ENCODE measurements around the gene WNT5A.

The WNT5A gene

DNA sequence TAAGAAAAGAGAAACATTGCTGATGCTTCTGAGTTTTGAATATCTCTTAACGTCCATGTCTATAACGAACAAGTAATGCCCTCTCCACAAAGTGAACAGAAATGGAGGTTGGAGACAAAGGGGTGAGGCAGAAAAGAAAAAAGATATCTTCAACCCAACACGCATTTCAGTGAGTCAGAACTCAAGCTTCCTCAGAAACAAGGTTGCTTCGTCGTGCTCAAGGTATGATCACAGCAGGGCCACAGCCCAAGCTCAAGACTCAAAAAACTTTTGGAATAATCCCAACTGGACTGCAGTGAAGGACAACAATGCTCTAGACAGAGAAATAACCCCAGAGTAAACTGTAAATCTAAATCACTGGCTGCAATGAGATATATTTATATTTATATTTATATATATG, 18.9 kb downstream of the WNT5A start:
- Histone ChIP-seq H3F3A (ENCODE audit: insufficient read depth, low read length) (no peaks in the 10 kb centered on the region), H3K4me3 (ENCODE audit: low read depth, low read length, poor library complexity, severe bottlenecking) (no peak overlapping the region), H3K9me3 (ENCODE audit: low read length) (no peaks in the 10 kb centered on the region), H3K4me1 (ENCODE audit: insufficient read depth, low read length, severe bottlenecking) (no peaks in the 10 kb centered on the region), H3K36me3 (ENCODE audit: insufficient read depth, low read length) (peaks cover 19% of the 10 kb centered on the region; the same call in 1 of the 2 replicates), H3K79me2 (ENCODE audit: insufficient read depth, low read length) (no peaks in the 10 kb centered on the region), H3K27ac (ENCODE audit: low read depth, low read length, poor library complexity, severe bottlenecking) (no peak overlapping the region), H3K9ac (ENCODE audit: low read length) (no peak overlapping the region), H3K9me2 (ENCODE audit: low read depth, low read length) (no peaks in the 10 kb centered on the region), H4K20me1 (ENCODE audit: insufficient read depth, low read length) (no peaks in the 10 kb centered on the region), H3K4me2 (ENCODE audit: low read length) (no peak overlapping the region), H3K27me3 (ENCODE audit: insufficient read depth, low read length) (no peaks in the 10 kb centered on the region), H2AFZ (ENCODE audit: low read length) (no peak overlapping the region)
- no peak for TF ChIP-seq EZH2 (IDR thresholded peaks at IDR 0.05; ENCODE audit: borderline replicate concordance, low read length)
- TF ChIP-seq, protein P1, sequence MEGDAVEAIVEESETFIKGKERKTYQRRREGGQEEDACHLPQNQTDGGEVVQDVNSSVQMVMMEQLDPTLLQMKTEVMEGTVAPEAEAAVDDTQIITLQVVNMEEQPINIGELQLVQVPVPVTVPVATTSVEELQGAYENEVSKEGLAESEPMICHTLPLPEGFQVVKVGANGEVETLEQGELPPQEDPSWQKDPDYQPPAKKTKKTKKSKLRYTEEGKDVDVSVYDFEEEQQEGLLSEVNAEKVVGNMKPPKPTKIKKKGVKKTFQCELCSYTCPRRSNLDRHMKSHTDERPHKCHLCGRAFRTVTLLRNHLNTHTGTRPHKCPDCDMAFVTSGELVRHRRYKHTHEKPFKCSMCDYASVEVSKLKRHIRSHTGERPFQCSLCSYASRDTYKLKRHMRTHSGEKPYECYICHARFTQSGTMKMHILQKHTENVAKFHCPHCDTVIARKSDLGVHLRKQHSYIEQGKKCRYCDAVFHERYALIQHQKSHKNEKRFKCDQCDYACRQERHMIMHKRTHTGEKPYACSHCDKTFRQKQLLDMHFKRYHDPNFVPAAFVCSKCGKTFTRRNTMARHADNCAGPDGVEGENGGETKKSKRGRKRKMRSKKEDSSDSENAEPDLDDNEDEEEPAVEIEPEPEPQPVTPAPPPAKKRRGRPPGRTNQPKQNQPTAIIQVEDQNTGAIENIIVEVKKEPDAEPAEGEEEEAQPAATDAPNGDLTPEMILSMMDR (IDR thresholded peaks at IDR 0.05; ENCODE audit: low read length): no peak

GRCh38 chr3:55467099-55467498, 20.0 kb downstream of the WNT5A start:
- H3K27me3 ChIP-seq (ENCODE audit: insufficient read depth, low read length): no peaks in the 10 kb centered on the region
- no peak overlapping the region for H2AFZ ChIP-seq (ENCODE audit: low read length)
- no peak for TF ChIP-seq EZH2 (IDR thresholded peaks at IDR 0.05; ENCODE audit: borderline replicate concordance, low read length)
- TF ChIP-seq, protein P1 (IDR thresholded peaks at IDR 0.05; ENCODE audit: low read length): no peak
- no peaks in the 10 kb centered on the region for H4K20me1 ChIP-seq (ENCODE audit: insufficient read depth, low read length)
- no peak overlapping the region for H3K4me3 ChIP-seq (ENCODE audit: low read depth, low read length, poor library complexity, severe bottlenecking)
- no peaks in the 10 kb centered on the region for H3K9me2 ChIP-seq (ENCODE audit: low read depth, low read length)
- no peaks in the 10 kb centered on the region for H3K9me3 ChIP-seq (ENCODE audit: low read length)
- H3K79me2 ChIP-seq (ENCODE audit: insufficient read depth, low read length): no peaks in the 10 kb centered on the region
- no peaks in the 10 kb centered on the region for H3F3A ChIP-seq (ENCODE audit: insufficient read depth, low read length)
- peaks cover 19% of the 10 kb centered on the region; the same call in 1 of the 2 replicates for H3K36me3 ChIP-seq (ENCODE audit: insufficient read depth, low read length)
- H3K27ac ChIP-seq (ENCODE audit: low read depth, low read length, poor library complexity, severe bottlenecking): no peak overlapping the region
- H3K4me1 ChIP-seq (ENCODE audit: insufficient read depth, low read length, severe bottlenecking): no peaks in the 10 kb centered on the region
- H3K4me2 ChIP-seq (ENCODE audit: low read length): no peak overlapping the region
- no peak overlapping the region for H3K9ac ChIP-seq (ENCODE audit: low read length)

DNA sequence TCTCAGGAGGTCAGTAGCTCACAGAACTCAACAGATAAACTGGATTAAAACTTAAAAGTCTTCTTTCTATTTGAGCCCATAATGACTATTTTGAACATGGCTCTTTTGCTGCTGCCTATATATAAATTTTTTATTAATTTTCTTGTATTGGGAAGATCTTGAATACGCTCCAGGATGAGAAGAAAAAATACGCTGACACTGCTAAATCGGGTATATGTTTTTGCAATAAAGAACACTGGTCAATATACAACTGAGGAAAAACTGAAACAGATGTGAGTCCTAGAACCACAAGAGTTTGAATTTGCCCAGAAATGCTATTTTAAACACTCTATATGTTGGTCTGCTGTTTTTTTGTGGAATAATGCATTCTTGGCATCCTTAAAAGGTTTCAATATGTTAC, 20.6 kb downstream of the WNT5A start:
- H3K4me2 ChIP-seq (ENCODE audit: low read length): no peak overlapping the region
- H3K36me3 ChIP-seq (ENCODE audit: insufficient read depth, low read length): peaks cover 19% of the 10 kb centered on the region; the same call in 1 of the 2 replicates
- H3K4me3 ChIP-seq (ENCODE audit: low read depth, low read length, poor library complexity, severe bottlenecking): no peak overlapping the region
- no peak overlapping the region for H2AFZ ChIP-seq (ENCODE audit: low read length)
- H4K20me1 ChIP-seq (ENCODE audit: insufficient read depth, low read length): no peaks in the 10 kb centered on the region
- H3K27ac ChIP-seq (ENCODE audit: low read depth, low read length, poor library complexity, severe bottlenecking): no peak overlapping the region
- no peak for TF ChIP-seq EZH2 (IDR thresholded peaks at IDR 0.05; ENCODE audit: borderline replicate concordance, low read length)
- TF ChIP-seq, protein P1 (IDR thresholded peaks at IDR 0.05; ENCODE audit: low read length): no peak
- H3K79me2 ChIP-seq (ENCODE audit: insufficient read depth, low read length): no peaks in the 10 kb centered on the region
- H3K9me3 ChIP-seq (ENCODE audit: low read length): no peaks in the 10 kb centered on the region
- H3F3A ChIP-seq (ENCODE audit: insufficient read depth, low read length): no peaks in the 10 kb centered on the region
- H3K9me2 ChIP-seq (ENCODE audit: low read depth, low read length): no peaks in the 10 kb centered on the region
- H3K4me1 ChIP-seq (ENCODE audit: insufficient read depth, low read length, severe bottlenecking): no peaks in the 10 kb centered on the region
- no peaks in the 10 kb centered on the region for H3K27me3 ChIP-seq (ENCODE audit: insufficient read depth, low read length)
- no peak overlapping the region for H3K9ac ChIP-seq (ENCODE audit: low read length)

All from OCI-LY1 (cell line).